Measurements from ENCODE around the gene KCTD12.

The KCTD12 gene

GRCh38 chr13:76887076-76887563 lies 915 bp upstream of the KCTD12 start:
- Histone ChIP-seq H3K4me3 (peak overlapping the region; percentile 89), H3K27ac (peak overlapping the region; percentile 90 to 95)
- TF ChIP-seq CTCF (IDR thresholded peaks at IDR 0.05): no peak
- no peak for DNase-seq (ENCODE audit: low spot score)

DNA sequence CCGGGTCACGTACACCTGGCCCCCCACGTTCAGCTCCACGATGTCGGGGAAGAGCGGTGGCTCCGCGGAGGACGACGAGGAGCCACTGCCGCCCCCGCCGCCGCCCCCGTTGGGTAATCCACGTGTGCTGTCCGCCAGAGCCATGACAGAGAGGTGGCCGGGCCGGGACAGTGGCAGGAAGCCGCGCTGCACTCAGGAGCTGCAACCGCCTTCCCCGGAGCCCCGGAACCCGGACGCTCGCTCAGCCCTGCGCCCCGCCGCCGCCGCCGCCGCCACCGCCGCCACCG lies 257 bp downstream of the KCTD12 start:
- DNase-seq (ENCODE audit: low spot score): no peak
- Histone ChIP-seq H3K4me3 (peak overlapping the region; percentile 89), H3K27ac (peak overlapping the region; percentile 90 to 95)
- no peak for TF ChIP-seq CTCF (IDR thresholded peaks at IDR 0.05)

DNA sequence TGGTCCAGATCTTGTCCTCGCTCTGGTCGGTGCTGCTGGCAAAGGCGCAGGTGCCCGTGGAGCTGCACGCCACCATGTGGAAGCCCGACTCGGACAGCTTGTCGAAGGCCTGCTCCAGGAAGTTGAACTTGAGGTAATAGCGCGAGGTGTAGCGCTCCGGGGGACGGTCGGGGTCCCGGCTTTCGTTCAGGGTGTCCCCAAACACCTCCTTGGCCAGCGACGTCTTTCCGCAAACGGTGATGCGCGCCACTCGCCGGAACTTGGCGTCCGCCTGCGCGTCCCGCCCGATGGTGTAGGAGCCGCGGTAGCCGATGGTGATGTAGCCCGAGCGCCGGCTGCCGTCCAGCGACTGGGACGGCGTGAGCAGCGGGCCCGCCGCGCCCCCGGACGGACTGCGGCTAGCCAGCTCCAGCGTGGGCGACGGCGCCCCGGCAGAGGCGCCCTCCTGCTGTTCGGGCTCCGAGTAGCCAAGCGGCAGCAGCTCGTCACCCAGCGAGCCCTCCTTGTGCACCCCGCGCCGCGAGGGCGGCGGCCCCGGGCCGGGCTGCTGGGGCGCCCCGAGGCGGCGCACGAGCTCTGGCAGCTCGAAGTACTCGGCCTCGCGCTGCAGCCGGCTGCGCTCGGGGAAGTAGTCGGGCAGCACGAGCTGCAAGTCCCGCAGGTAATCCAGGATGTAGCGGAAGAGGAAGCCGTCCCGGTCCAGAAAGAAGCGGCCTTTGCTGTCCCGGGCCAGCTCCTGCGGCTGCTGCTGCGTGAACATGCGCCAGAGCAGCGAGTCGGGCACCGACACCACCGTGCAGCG lies 801 bp downstream of the KCTD12 start:
- Histone ChIP-seq H3K27ac (peak overlapping the region; percentile 90 to 95), H3K4me3 (peak overlapping the region; percentile 89)
- TF ChIP-seq CTCF (IDR thresholded peaks at IDR 0.05): no peak
- peak; percentile 82 for DNase-seq (ENCODE audit: low spot score)

GRCh38 chr13:76884907-76885202 lies 1.4 kb downstream of the KCTD12 start:
- DNase-seq (ENCODE audit: low spot score): no peak
- H3K4me3 ChIP-seq: peak overlapping the region; percentile 89
- TF ChIP-seq CTCF (IDR thresholded peaks at IDR 0.05): no peak
- peak overlapping the region; percentile 90 to 95 for H3K27ac ChIP-seq

- no peak for TF ChIP-seq CTCF (IDR thresholded peaks at IDR 0.05)
- no peak for DNase-seq (ENCODE audit: low spot score)
- Histone ChIP-seq H3K27ac (peak overlapping the region; percentile 90 to 95), H3K4me3 (peak overlapping the region; percentile 89)
Observed at GRCh38 chr13:76884186-76884906, 1.9 kb downstream of the KCTD12 start.

- Histone ChIP-seq H3K27ac (peak overlapping the region in 1 of 2 donors; percentile 95), H3K4me3 (peak overlapping the region; percentile 89)
- no peak for DNase-seq (ENCODE audit: low spot score)
- no peak for TF ChIP-seq CTCF (IDR thresholded peaks at IDR 0.05)
Observed at GRCh38 chr13:76883236-76883635, 3.0 kb downstream of the KCTD12 start.

GRCh38 chr13:76882431-76882830 lies 3.8 kb downstream of the KCTD12 start:
- TF ChIP-seq CTCF (IDR thresholded peaks at IDR 0.05): no peak
- no peak for DNase-seq (ENCODE audit: low spot score)
- Histone ChIP-seq H3K27ac (peak overlapping the region in 1 of 2 donors; percentile 72), H3K4me3 (peak overlapping the region; percentile 89)
